HG03354 (cell line): ENCODE data around the gene CENPP.
"Not testable (repeated sequence)": the region's sequence is repeated elsewhere in the genome, so short reads cannot be mapped to it uniquely, and the experiment has no call there.

Experiments
- ATAC-seq: cut with Tn5 transposase; IDR thresholded peaks from one replicate; pipeline ENCODE4 v1.9.1; 2021; ENCODE audit warnings: mild to moderate bottlenecking; ENCODE audit not compliant: unreplicated experiment, poor library complexity, severe bottlenecking

The CENPP gene

DNA sequence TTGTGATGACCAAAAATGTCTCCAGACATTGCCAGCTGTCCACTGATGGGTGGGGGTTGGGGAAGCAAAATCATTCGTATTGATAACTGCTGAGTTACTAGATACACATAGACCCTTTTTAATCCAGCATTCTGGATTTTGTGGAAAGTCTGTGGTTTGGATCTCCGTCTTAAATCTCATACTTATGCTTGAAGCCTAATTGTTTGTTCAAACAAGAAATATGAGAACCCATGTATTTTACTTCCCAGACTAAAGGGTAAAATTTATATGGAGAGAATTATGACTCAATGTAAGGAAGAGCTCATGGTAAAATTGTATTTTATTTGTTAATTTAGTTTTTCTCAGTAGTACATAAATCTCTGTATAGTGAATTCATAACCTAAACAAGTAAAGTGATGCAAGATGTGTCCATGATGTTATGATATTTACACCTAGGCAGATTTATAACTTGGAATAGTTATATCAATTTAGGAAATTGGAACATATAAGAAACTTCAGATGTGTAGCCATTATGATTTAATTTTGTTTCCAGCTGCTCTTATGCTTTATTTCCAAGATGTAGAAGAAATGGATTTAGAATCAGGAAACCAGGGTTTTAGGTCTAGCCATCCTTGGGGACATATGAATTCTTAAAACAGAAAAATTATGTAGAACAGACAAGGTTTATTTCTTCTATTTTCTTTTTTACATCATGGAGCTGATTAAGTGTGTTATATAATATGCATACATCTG lies 83.2 kb downstream of the CENPP start:
- no peak for ATAC-seq

DNA sequence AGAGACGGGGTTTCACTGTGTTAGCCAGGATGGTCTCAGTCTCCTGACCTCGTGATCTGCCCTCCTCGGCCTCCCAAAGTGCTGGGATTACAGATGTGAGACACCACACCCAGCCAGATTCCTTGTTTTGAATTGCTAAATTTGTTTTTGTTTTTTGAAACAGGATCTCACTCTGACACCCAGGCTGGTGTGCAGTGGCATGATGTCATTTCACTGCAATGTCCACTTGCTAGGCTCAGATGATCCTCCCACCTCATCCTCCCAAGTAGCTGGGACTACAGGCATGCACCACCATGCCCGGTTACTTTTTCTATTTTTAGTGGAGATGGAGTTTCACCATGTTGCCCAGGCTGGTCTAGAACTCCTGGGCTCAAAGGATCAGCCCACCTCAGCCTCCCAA lies 85.4 kb downstream of the CENPP start:
- not testable (repeated sequence) for ATAC-seq

DNA sequence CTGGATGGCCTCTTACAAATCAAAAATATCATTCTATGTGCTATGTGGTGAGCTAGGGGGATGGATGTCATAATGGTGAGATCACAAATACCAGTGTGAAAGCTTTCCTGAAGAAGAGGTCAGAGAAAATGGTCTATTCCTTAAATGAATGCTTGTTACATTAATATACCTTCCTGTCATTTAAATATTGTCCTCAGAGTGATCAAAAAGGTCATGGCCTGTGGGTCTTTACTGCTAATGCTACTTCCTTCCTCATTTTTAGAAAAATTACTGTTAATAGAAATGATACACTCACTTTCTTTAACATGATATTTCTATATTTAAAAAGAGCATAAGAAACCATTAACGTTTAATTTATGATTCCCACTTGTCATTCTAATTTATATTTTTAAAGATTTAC lies 88.8 kb downstream of the CENPP start:
- ATAC-seq: no peak

DNA sequence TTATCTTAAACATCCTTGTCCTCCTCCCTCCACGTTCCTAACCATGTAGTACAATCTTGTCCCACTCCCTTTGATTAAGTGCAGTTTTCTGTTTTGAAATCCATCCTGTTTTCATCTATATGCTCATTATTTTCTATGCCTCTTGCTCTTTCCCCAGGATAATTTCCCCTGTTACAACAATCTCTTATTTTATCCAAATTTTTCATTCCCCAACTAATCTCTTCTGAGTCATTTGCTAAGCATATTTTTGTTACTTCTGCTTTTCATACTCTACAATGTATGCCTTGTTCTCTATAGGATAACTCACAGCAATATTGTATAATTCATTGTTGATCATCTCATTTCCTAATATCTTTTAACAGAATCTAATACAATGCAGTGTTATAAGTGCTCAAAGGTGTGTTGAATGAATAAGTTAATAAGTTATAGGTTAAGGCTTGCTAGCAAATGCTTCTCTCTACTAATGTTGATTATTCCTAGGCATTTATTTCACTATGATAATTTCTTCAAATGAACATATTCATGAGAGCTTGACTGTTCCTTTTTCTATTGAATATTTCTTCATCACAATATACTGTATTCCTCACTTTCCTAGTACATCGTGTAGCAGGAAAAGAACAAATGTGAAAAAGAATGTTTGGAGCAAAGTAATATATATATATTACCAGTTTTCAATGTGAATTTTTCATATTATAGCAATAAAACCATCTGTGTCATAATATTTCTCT lies 97.0 kb downstream of the CENPP start:
- no peak for ATAC-seq

DNA sequence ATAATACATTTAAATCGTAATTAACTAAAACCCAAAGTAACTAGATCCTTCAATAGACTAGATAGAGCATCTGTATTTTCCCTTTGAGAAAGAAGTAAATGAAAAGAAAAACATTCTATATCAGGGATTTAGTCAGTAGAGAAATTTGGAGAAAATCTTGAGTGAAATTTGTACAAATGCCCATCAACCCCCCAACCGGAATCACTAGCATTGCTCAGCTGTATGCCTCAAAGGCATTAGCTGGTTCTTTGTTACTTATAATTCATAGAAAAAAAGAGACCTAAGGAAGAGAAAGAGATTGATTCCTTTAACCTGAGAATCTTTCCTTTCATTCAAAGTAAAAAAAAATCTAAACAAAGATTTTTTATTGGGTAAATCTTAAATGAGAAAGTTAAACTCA lies 97.9 kb downstream of the CENPP start:
- no peak for ATAC-seq

DNA sequence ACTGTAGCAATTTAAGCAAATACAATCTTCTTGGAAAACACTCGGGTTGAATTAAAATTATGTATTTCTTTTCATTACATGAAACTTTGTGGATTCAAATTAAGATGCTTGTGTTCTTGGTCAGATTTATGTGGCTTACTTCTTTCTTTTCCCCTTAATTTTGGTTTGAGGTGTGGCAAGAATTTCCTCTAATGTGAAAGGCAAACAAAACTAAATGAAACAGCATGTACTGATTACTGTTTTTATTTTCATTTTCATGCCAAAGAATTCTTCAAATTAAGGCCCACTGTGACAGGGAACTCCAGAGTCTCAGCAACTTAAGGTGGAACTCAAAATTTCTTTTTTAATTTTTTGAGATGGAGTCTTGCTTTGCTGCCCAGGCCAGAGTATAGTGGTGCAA lies 98.6 kb downstream of the CENPP start, which contains the start of gene OMD:
TSS of gene OMD (minus strand) at position 132 of the 400 bp plus-strand sequence. CDS start 6,913 bp downstream, outside the sequence.
- ATAC-seq: no peak

DNA sequence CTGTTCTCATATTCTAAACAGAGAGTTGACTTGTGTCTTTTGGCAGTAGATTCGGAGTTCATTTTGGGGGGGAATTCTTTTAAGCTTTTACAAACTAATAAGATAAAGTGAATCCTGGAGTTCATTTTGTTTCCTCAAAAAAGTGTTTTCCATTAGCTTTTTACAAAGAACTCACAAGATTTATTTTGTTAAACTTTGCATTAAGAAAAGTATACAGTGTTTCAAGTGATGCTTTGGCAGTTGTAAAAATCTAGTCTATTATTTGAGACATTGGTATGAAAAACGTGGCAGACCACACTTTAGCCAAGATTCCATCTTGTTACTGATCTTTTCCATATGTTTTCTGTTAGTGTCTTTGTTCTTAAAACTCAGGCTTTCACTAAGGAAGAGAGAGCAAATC lies 99.7 kb downstream of the CENPP start:
- ATAC-seq: no peak

DNA sequence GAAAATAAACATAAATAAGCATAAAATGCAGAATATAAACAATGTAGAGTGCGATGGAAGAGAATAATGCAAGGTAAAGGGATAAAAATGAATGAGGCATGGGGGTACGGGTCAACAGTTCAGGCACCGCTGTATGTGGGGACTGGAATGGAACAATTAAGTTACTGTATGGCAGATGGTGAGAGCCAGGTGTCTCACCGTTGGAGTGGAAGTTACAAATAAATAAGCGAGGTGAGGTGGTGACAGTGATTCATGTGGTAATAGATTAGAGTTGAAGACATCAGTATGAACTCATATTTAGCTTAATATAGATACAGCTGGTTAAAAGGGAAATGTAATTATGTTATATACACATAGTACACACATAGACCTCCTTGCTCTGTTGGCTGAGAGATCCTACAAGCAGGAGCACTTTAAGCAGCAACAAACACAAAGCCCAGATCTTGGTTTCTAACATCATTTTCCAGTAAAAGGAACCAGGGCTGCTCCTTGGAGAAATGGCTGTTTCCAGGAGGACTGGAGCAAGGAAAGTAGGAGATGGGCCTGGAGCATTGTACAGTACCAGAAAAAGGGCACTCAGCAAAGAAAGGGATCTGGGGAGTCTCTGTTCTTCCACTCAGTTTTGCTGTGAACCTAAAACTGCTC lies 100.9 kb downstream of the CENPP start:
- no peak for ATAC-seq

DNA sequence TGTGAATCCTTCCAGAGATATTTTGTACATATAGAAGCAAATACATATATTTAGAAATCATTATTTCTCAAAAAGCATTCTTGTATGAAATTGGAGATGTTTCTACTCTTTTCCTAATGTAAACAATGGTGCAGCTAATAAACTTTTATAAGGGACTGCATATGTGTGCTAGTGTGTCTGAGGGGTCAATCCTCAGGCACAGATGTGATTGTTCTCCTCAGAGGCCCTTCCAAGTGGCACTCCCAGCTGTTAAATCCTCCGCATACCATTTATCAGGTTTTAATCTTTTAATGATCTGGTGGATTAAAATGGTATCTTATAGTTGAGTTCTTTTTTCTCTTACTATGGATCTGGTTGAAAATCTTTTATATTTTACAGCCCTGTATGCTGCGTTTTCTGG lies 104.1 kb downstream of the CENPP start:
- no peak for ATAC-seq

DNA sequence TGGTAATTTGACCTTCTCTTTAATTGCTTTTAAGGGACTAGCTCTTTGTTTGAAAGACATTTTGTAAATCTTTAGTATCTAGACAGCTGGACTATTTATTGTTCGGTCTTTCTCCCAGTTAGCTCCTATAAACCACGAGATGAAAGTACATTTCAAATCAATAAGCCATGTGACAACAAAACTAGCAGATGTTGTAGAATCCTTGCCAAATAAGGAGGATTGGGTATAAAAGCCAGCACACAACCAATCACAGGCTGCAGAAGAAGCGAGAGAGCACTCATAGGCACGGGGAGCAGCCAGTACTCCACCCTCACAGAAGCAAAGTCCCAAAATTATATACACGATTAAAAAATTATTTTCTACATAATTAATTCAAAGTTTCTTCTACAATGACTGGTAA lies 106.6 kb downstream of the CENPP start:
- ATAC-seq: no peak

DNA sequence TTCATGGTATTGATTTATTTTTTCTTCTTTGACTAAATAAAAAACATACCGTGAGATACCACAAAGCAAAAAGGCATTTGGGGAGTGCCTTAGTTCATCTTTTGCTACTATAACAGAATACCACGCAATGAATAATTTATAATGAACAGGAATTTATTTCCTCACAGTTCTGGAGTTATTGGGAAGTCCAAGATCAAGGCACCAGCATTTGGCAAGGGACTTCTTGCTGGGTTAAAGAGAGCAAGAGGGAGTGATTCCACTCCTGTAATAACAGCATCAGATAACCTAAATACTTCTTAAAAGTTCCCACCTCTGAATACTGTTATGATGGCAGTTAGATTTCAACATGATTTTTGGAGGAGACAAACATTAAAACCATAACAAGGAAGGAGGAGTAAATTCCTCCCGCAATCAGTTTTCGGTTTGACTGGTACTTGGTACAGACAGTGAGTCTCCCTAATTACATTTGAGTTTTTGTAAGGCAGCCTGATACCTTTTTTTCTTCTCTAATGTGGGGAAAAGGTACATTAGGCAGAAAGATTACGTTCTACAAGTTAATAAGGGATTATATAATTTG lies 107.3 kb downstream of the CENPP start:
- no peak for ATAC-seq

DNA sequence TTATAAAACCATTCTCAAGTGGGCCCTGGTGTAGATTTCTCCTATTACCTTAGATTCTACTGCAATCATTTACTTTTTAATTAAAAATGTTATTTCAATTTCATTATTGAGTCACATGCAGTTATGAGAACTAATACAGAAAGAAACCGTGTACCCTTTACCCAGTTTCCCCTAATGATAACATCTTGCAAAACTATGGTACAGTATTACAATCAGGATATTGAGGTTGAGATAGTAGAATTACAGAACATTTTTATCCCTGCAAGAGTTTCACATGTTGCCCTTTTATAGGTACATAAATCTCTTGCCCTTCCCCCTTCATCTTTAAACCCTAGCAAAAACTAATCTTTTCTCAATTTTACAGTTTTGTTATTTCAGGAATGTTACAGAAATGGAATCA lies 109.5 kb downstream of the CENPP start:
- no peak for ATAC-seq

DNA sequence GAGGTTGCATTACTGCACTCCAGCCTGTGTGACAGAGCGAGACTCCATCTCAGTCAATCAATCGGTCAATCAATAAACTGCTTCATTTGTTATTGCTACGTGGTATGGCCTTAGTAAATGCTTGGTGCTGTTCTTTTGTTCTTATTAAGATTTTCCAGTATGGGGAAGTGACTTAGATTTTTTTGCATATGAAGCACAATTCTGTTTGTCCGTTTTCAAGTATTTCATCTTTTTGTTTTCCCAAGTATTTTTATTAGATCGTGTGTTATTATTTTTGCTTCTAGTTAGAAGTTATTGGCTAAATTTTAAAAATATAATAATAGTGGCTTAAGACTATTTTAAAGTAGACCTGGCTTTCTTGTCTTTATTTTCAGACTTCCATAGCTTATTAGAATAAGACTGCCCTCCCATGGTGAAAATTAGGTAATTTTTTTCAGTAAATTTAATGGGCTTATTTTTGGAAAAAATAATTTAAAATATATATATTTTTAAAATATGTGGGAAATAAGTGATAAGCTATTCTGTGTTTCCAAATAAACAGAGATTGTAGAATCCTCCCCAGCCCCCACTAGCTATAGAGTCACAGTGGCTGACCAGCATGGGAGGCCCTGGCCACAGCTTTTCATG lies 113.3 kb downstream of the CENPP start:
- ATAC-seq: no peak

DNA sequence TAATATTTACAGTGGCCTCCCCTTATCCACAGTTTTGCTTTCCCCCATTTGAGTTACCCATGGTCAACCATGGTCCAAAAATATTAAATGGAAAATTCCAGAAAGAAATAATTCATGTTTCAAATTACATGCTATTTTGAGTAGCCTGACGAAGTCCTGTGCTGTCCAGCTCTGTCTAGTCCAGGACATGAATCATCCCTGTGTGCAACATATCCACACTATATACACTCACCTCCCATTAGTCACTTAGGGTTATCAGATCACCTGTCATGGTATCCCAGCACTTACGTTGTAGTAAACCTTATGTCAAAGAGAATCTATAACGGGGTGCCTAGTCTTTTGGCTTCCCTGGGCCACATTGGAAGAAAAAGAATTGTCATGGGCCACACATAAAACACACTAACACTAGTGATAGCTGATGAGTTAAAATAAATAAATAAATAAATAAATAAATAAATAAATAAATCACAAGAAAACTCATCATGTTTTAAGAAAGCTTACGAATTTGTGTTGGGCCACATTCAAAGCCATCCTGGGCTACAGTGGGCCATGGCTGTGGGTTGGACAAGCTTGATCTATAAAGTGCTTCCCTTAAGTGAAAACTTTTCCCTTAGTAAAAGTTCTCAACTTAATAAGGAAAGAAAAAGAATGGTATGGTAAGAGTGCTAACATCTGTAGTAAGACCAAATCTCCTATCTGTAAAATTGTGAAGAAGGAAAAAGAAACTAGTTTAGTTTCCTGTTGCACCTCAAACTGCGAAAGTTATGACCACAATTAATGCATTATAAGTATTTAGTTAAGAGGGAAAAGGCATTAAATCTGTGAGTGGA lies 114.4 kb downstream of the CENPP start:
- no peak for ATAC-seq

DNA sequence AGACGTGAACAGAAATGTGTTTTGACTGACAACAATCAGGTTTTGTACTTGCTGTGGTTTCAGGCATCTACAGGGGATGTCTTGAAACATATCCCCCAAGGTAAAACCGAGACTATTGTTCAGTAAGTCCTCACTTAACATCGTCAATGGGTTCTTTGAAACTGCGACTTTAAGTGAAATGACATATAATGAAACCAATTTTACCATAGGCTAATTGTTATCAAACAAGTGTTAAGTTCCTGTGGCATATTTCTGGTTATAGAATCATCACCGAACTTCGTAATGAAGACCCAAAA lies 114.9 kb downstream of the CENPP start:
- ATAC-seq: no peak

DNA sequence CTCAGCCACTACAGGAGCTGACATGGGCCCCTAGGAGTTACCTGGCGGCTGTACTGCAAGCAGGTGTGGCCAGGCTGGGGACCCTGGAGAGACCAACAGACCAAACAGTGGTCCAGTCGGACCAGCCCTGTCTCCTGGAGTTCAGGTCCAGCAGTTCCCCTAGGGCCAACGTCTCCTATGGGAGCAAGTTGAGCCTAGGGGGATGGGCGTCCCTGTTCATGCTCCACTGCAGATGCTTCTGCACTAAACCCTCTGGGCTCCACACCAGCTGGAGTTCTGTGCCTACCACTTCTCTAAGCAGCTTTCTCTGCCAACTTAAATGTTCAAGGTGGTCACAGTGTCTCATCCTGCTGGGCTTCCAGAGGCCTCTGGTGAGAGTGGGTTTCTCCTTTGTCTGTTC lies 119.1 kb downstream of the CENPP start:
- ATAC-seq: no peak

DNA sequence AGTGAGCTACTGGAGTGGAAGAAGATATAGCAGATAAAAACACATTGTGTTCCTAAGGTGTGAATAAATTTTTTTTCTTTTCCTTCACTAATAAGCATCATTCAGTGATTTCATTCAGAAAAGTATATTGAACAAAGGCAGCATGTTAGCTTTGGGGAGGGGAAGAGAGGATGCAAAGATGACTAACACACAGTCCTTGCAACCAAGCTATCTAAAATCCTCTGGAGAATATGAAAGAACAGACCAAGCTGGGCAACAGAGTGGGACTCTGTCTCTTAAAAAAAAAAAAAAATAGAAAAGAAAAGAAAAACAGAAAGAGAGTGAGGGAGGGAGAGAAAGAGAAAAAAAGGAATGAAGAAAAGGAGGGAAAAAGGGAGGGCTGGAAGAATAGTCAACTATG lies 120.8 kb downstream of the CENPP start:
- no peak for ATAC-seq

DNA sequence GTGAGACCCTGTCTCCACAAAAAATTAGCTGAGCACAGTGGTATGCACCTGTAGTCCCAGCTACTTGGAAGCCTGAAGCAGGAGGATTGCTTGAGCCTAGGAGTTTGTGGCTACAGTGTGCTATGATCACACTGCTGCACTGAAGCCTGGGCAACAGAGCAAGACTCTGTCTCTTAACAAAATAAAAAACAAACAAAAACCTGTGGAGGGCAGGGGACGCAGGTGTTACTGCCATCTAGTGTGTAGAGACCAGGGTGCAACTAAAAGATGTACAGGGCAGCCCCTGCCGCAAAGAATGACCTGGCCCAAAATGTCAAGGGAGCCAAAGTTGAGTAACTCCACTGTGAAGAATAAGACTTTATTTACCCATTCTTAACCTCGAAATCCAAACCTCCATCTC lies 129.5 kb downstream of the CENPP start:
- no peak for ATAC-seq

DNA sequence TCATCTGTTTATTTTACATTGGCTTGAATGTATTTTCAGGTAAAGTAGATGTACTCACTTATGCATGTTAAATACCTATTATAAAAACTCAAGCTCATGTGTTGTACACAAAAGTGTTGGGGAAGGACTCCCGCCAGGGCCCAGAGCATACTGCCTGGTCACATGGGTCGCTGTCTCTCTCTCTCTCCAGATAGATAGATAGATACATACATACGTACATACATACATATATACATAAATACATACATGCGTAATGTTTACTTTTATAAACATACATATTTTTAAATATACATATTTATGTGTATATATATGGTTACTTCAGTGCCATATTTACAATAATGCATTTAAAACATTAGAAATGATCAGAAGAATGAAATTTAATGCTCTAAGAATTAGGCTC lies 131.8 kb downstream of the CENPP start:
- ATAC-seq: no peak

DNA sequence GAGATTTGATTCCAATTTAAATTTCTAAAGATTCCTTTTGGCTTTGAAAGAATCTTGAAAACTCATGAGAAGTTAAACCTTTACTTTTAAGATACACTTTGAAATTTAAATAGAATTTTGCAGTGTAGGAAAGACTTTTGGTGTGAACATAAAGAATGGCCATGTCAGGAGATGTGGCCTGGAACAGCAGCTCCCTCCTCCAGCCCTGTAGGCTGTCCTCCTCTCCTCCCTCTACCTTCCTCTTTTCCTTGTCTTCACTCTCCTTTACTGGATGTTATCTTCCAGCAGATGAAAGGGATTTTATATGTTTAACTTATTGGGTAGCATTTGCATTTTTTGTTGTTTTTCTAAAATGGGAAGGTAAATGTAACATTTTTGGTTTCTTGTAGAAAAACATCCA lies 137.6 kb downstream of the CENPP start:
- ATAC-seq: no peak
